Activated T-cell treated with anti-CD3 and anti-CD28 coated beads, Interleukin-2, amount 50 U/mL, for 72 hours (primary cell): Measurements from ENCODE around the gene PIGS. TPM values are rescaled to one million over a fixed set of nuclear protein-coding genes. Genes with fewer than 3 reads are reported as not detected.
"Not testable (repeated sequence)": the region's sequence is repeated elsewhere in the genome, so short reads cannot be mapped to it uniquely, and the experiment has no call there.

Source experiments
- ATAC-seq, 2 donors: fragments of 150-1000 bp; cut with Tn5 transposase; replicated peaks in 1 of 2; 2 replicates each; pipeline ENCODE4 v1.10.0; 2021; ENCODE audit warnings: moderate library complexity in 2 of 2, mild to moderate bottlenecking in 1 of 2
- DNase-seq, 2 donors: peaks; one replicate each; pipeline ENCODE4 v3.0.0; 2021 to 2022; ENCODE audit warnings: mixed read lengths in 1 of 2
- H3K27ac Mint-ChIP-seq: one replicate; pipeline ENCODE4 v1.8.0; 2022; ENCODE audit warnings: mild to moderate bottlenecking, moderate library complexity, mixed read lengths
- H3K27me3 Mint-ChIP-seq: one replicate; pipeline ENCODE4 v1.8.0; 2022; ENCODE audit warnings: low read depth, mixed read lengths
- H3K36me3 Mint-ChIP-seq, 2 donors: one replicate each; pipeline ENCODE4 v1.8.0; 2022; ENCODE audit warnings: mixed read lengths in 2 of 2, mild to moderate bottlenecking in 1 of 2; ENCODE audit not compliant: insufficient read depth in 2 of 2
- H3K4me1 Mint-ChIP-seq: one replicate; pipeline ENCODE4 v1.8.0; 2022; ENCODE audit warnings: low read depth, mixed read lengths
- H3K4me3 Mint-ChIP-seq, 2 donors: one replicate each; pipeline ENCODE4 v1.8.0; 2022; ENCODE audit warnings: mild to moderate bottlenecking in 2 of 2, mixed read lengths in 2 of 2, moderate library complexity in 2 of 2
- H3K9me3 Mint-ChIP-seq, 2 donors: one replicate each; pipeline ENCODE4 v1.8.0; 2022; ENCODE audit warnings: mixed read lengths in 2 of 2
- total RNA-seq, 2 donors: library from RNA; stranded (reverse); gene quantifications; one replicate each; pipeline ENCODE4 v1.2.3, GENCODE V29; 2022

PIGS gene
- total RNA-seq, 2 donors from 2014 or later, result 46.3 to 53.5 TPM

GRCh38 chr17:28527859-28528258 is 43.5 kb downstream of the PIGS start:
- H3K27me3 Mint-ChIP-seq, result no peaks in the 10 kb centered on the region
- H3K36me3 Mint-ChIP-seq, result no peaks in the 10 kb centered on the region
- no peaks in the 10 kb centered on the region for H3K9me3 Mint-ChIP-seq
- no peaks in the 10 kb centered on the region for H3K4me1 Mint-ChIP-seq
- no peak overlapping the region for H3K27ac Mint-ChIP-seq
- DNase-seq (no peak), ATAC-seq (no peak)
- H3K4me3 Mint-ChIP-seq, result no peak overlapping the region

GRCh38 chr17:28527181-28527681 is 44.1 kb downstream of the PIGS start:
- Mint-ChIP-seq H3K36me3 (no peaks in the 10 kb centered on the region), H3K4me3 (no peak overlapping the region), H3K9me3 (no peaks in the 10 kb centered on the region), H3K27ac (no peak overlapping the region), H3K4me1 (no peaks in the 10 kb centered on the region), H3K27me3 (no peaks in the 10 kb centered on the region)
- DNase-seq, result no peak
- ATAC-seq, result no peak

GRCh38 chr17:28526381-28526780 is 44.9 kb downstream of the PIGS start:
- Mint-ChIP-seq H3K27ac (no peak overlapping the region), H3K36me3 (no peaks in the 10 kb centered on the region), H3K4me1 (no peaks in the 10 kb centered on the region), H3K4me3 (no peak overlapping the region), H3K9me3 (no peaks in the 10 kb centered on the region), H3K27me3 (no peaks in the 10 kb centered on the region)
- DNase-seq (no peak), ATAC-seq (no peak)

- Mint-ChIP-seq H3K4me3 (no peak overlapping the region), H3K9me3 (no peaks in the 10 kb centered on the region), H3K27ac (no peak overlapping the region), H3K36me3 (no peaks in the 10 kb centered on the region), H3K4me1 (no peaks in the 10 kb centered on the region), H3K27me3 (no peaks in the 10 kb centered on the region)
- ATAC-seq, result no peak
- no peak for DNase-seq
These were observed 46.6 kb downstream of the PIGS start for GRCh38 chr17:28524476-28525424.

GRCh38 chr17:28523876-28524275 is 47.4 kb downstream of the PIGS start:
- Mint-ChIP-seq H3K9me3 (no peaks in the 10 kb centered on the region), H3K36me3 (no peaks in the 10 kb centered on the region), H3K4me3 (no peak overlapping the region), H3K27me3 (no peaks in the 10 kb centered on the region), H3K27ac (no peak overlapping the region), H3K4me1 (no peaks in the 10 kb centered on the region)
- ATAC-seq, result no peak
- DNase-seq, result no peak

GRCh38 chr17:28523186-28523585 is 48.1 kb downstream of the PIGS start:
- no peak overlapping the region for H3K4me3 Mint-ChIP-seq
- H3K27me3 Mint-ChIP-seq, result no peaks in the 10 kb centered on the region
- no peaks in the 10 kb centered on the region for H3K4me1 Mint-ChIP-seq

GRCh38 chr17:28522281-28522680 is 49.0 kb downstream of the PIGS start:
- not testable (repeated sequence) for H3K27ac Mint-ChIP-seq, DNase-seq, H3K4me3 Mint-ChIP-seq, ATAC-seq, H3K36me3 Mint-ChIP-seq, H3K9me3 Mint-ChIP-seq, H3K27me3 Mint-ChIP-seq, H3K4me1 Mint-ChIP-seq

More at GRCh38 chr17:28523186-28523585, 48.1 kb downstream of the PIGS start:
- no peak for DNase-seq
- no peak for ATAC-seq
- Mint-ChIP-seq H3K36me3 (no peaks in the 10 kb centered on the region), H3K27ac (no peak overlapping the region), H3K9me3 (no peaks in the 10 kb centered on the region)

GRCh38 chr17:28521311-28522085 is 49.8 kb downstream of the PIGS start:
- no peak for DNase-seq
- Mint-ChIP-seq H3K27me3 (no peaks in the 10 kb centered on the region), H3K4me3 (no peak overlapping the region), H3K36me3 (peaks cover 0 to 2% of the 10 kb centered on the region in 2 donors), H3K27ac (no peak overlapping the region), H3K4me1 (no peaks in the 10 kb centered on the region), H3K9me3 (no peaks in the 10 kb centered on the region)
- ATAC-seq, result no peak

GRCh38 chr17:28520687-28521086 is 50.6 kb downstream of the PIGS start:
- H3K4me1 Mint-ChIP-seq, result no peaks in the 10 kb centered on the region
- H3K27me3 Mint-ChIP-seq, result no peaks in the 10 kb centered on the region
- no peak overlapping the region for H3K27ac Mint-ChIP-seq
- peaks cover 0 to 2% of the 10 kb centered on the region in 2 donors for H3K36me3 Mint-ChIP-seq
- ATAC-seq (no peak), DNase-seq (no peak)
- H3K9me3 Mint-ChIP-seq, result peaks cover 0 to 4% of the 10 kb centered on the region in 2 donors
- H3K4me3 Mint-ChIP-seq, result no peak overlapping the region

GRCh38 chr17:28519236-28519635 is 52.1 kb downstream of the PIGS start:
- no peaks in the 10 kb centered on the region for H3K4me1 Mint-ChIP-seq
- H3K27ac Mint-ChIP-seq, result no peak overlapping the region

GRCh38 chr17:28518578-28518977 is 52.7 kb downstream of the PIGS start:
- H3K4me1 Mint-ChIP-seq, result no peaks in the 10 kb centered on the region
- H3K9me3 Mint-ChIP-seq, result peaks cover 0 to 4% of the 10 kb centered on the region in 2 donors
- H3K4me3 Mint-ChIP-seq, result no peak overlapping the region
- DNase-seq (no peak), ATAC-seq (no peak)
- H3K27ac Mint-ChIP-seq, result no peak overlapping the region
- no peaks in the 10 kb centered on the region for H3K27me3 Mint-ChIP-seq
- H3K36me3 Mint-ChIP-seq, result peaks cover 0 to 2% of the 10 kb centered on the region in 2 donors

More at GRCh38 chr17:28519236-28519635, 52.1 kb downstream of the PIGS start:
- Mint-ChIP-seq H3K4me3 (no peak overlapping the region), H3K27me3 (no peaks in the 10 kb centered on the region), H3K36me3 (peaks cover 0 to 2% of the 10 kb centered on the region in 2 donors), H3K9me3 (peaks cover 0 to 4% of the 10 kb centered on the region in 2 donors)
- no peak for DNase-seq
- no peak for ATAC-seq

GRCh38 chr17:28518132-28518531 is 53.2 kb downstream of the PIGS start:
- ATAC-seq, result no peak
- no peak overlapping the region for H3K27ac Mint-ChIP-seq
- H3K27me3 Mint-ChIP-seq, result no peaks in the 10 kb centered on the region
- peaks cover 0 to 4% of the 10 kb centered on the region in 2 donors for H3K9me3 Mint-ChIP-seq
- H3K4me1 Mint-ChIP-seq, result no peaks in the 10 kb centered on the region
- peaks cover 0 to 2% of the 10 kb centered on the region in 2 donors for H3K36me3 Mint-ChIP-seq
- H3K4me3 Mint-ChIP-seq, result no peak overlapping the region
- DNase-seq, result no peak

- no peak overlapping the region for H3K27ac Mint-ChIP-seq
- no peak overlapping the region for H3K4me3 Mint-ChIP-seq
- no peaks in the 10 kb centered on the region for H3K4me1 Mint-ChIP-seq
- ATAC-seq, result no peak
- peaks cover 0 to 2% of the 10 kb centered on the region in 2 donors for H3K36me3 Mint-ChIP-seq
- H3K9me3 Mint-ChIP-seq, result peaks cover 0 to 4% of the 10 kb centered on the region in 2 donors
- peaks cover under 1% of the 10 kb centered on the region for H3K27me3 Mint-ChIP-seq
- no peak for DNase-seq
These were observed 55.8 kb downstream of the PIGS start for GRCh38 chr17:28515518-28515917.
